A673 (cell line): ENCODE results near the gene GNAQ. TPM values are rescaled to one million over a fixed set of nuclear protein-coding genes. Genes with fewer than 3 reads are reported as not detected.

Source experiments
- BruUV-seq: library from RNA; stranded (reverse); fragments of 400-500 nt; replicated peaks from 2 replicates; lab custom pipeline; 2021; lab: Mats Ljungman, UMichigan
- CTCF ChIA-PET: fragments of 300-600 bp; sonication (Branson Sonifier 250); formaldehyde crosslinking; loops from one replicate; lab custom pipeline; 2022; ENCODE audit warnings: antibody characterized with exemption; lab: Charles Lee
- POLR2A ChIA-PET: fragments of 300-600 bp; sonication (Branson Sonifier 250); formaldehyde crosslinking; loops from one replicate; lab custom pipeline; 2022; ENCODE audit warnings: antibody characterized with exemption; ENCODE audit not compliant: low non-redundant PET; lab: Charles Lee
- DNase-seq: peaks from one replicate; pipeline ENCODE4 v3.0.0-alpha.2; 2015; ENCODE audit warnings: low spot score
- H3K27ac ChIP-seq: fragments of 200-600 bp; sonication (generic); 2 replicates; pipeline ENCODE4 v1.5.1; 2016; ENCODE audit warnings: mixed run types, low read depth, mild to moderate bottlenecking, mixed read lengths, antibody characterized with exemption, low read length; ENCODE audit not compliant: poor library complexity, severe bottlenecking
- H3K27me3 ChIP-seq: fragments of 200-600 bp; sonication (generic); replicated peaks from 2 replicates; pipeline ENCODE4 v1.6.1; 2017; ENCODE audit warnings: mixed run types, low read depth, mild to moderate bottlenecking, mixed read lengths, antibody characterized with exemption, low read length; ENCODE audit not compliant: insufficient read depth, poor library complexity
- H3K36me3 ChIP-seq: fragments of 200-600 bp; sonication (generic); 2 replicates; pipeline ENCODE4 v1.6.1; 2016; ENCODE audit warnings: mixed run types, mild to moderate bottlenecking, mixed read lengths, antibody characterized with exemption, low read length; ENCODE audit not compliant: insufficient read depth, poor library complexity, severe bottlenecking
- H3K4me1 ChIP-seq: fragments of 200-600 bp; sonication (generic); 2 replicates; pipeline ENCODE4 v1.6.1; 2017; ENCODE audit warnings: mixed run types, mild to moderate bottlenecking, mixed read lengths, antibody characterized with exemption, low read length; ENCODE audit not compliant: insufficient read depth, poor library complexity, severe bottlenecking
- H3K4me3 ChIP-seq: fragments of 200-600 bp; sonication (generic); 2 replicates; pipeline ENCODE4 v1.5.1; 2016; ENCODE audit warnings: low read depth, mixed run types, mild to moderate bottlenecking, mixed read lengths, low read length; ENCODE audit not compliant: poor library complexity, severe bottlenecking
- H3K9me3 ChIP-seq: fragments of 200-600 bp; sonication (generic); 2 replicates; pipeline ENCODE4 v1.6.1; 2016; ENCODE audit warnings: mixed run types, low read depth, mild to moderate bottlenecking, mixed read lengths, antibody characterized with exemption, low read length; ENCODE audit not compliant: poor library complexity, severe bottlenecking
- CTCF ChIP-seq: fragments of 300-800, 200-600 bp; sonication (generic); conservative IDR thresholded peaks from 2 replicates; pipeline ENCODE4 v1.5.1; 2017; ENCODE audit warnings: low read depth, mild to moderate bottlenecking, antibody characterized with exemption, low read length, moderate library complexity, mixed read lengths
- EZH2 ChIP-seq: fragments of 200-600 bp; sonication (generic); IDR thresholded peaks from 2 replicates; pipeline ENCODE4 v1.6.1; 2017; ENCODE audit warnings: borderline replicate concordance, low read depth, mild to moderate bottlenecking, mixed read lengths, antibody characterized with exemption, low read length; ENCODE audit not compliant: poor library complexity, severe bottlenecking
- intact Hi-C: fragments of 100-400 bp; cut with micrococcal nuclease; formaldehyde crosslinking; loops from one replicate; pipeline ENCODE4 v1.10.0; 2022; ENCODE audit not compliant: unreplicated experiment
- total RNA-seq: library from RNA; stranded (reverse); gene quantifications from 2 replicates; pipeline ENCODE4 v1.2.3, GENCODE V29; 2021

Gene GNAQ
- total RNA-seq, 1 experiment from 2014 or later = 69.9 TPM

- Histone ChIP-seq H3K4me1 (peaks cover 79% of the 10 kb centered on the region), H3K4me3 (no peak overlapping the region), H3K27ac (peak overlapping the region; percentile 10), H3K27me3 (no peaks in the 10 kb centered on the region), H3K36me3 (no peaks in the 10 kb centered on the region), H3K9me3 (no peaks in the 10 kb centered on the region)
- ChIA-PET POLR2A (no interaction called here), CTCF (no interaction called here)
- no peak for DNase-seq
- no TSS peak for BruUV-seq
- TF ChIP-seq EZH2 = no peak
- no peak for TF ChIP-seq CTCF
- intact Hi-C loops = loop anchor here (10.0 kb wide), 1 partner anchor 127 kb away; no protein-coding TSS in a partner anchor
These were observed 9.9 kb downstream of the GNAQ start for GRCh38 chr9:78021697-78022096.

- CTCF ChIA-PET = no interaction called here
- BruUV-seq = no TSS peak
- no peaks in the 10 kb centered on the region for H3K27me3 ChIP-seq
- POLR2A ChIA-PET = no interaction called here
- H3K4me1 ChIP-seq = peaks cover 39% of the 10 kb centered on the region
- TF ChIP-seq CTCF = no peak
- no peak for TF ChIP-seq EZH2
- no peaks in the 10 kb centered on the region for H3K9me3 ChIP-seq
- no peaks in the 10 kb centered on the region for H3K36me3 ChIP-seq
- no peak overlapping the region for H3K4me3 ChIP-seq
- intact Hi-C loops = no loop called here
- DNase-seq = no peak
- no peak overlapping the region for H3K27ac ChIP-seq
These were observed 14.4 kb downstream of the GNAQ start for GRCh38 chr9:78017190-78017693.

- ChIA-PET POLR2A (no interaction called here), CTCF (no interaction called here)
- H3K9me3 ChIP-seq = no peaks in the 10 kb centered on the region
- no peak overlapping the region for H3K27ac ChIP-seq
- H3K4me3 ChIP-seq = no peak overlapping the region
- DNase-seq = no peak
- no peaks in the 10 kb centered on the region for H3K36me3 ChIP-seq
- TF ChIP-seq CTCF = no peak
- TF ChIP-seq EZH2 = no peak
- H3K27me3 ChIP-seq = no peaks in the 10 kb centered on the region
- peaks cover 33% of the 10 kb centered on the region for H3K4me1 ChIP-seq
- BruUV-seq = no TSS peak
- intact Hi-C loops = no loop called here
These were observed 16.4 kb downstream of the GNAQ start for GRCh38 chr9:78015241-78015640.
